ENCODE data around the gene DHFR2.

DNA sequence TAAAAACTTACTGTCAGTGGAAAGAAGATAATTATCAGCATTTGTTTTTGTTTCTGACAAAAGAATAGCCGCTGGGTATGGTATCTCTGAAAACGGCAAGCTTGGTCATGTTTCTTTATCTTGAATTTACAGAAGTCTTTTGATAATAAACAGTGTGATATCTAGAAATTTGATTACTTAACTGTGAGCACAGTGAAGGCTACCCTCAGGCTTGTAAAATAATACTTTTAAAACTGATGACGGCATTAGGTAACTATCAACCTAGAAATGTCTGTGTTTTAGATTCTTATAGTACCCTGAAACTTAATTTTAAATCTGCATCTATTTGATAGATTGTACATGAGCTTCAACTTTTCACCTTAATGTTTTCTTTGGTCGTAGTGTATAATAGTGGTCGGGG lies 43.6 kb upstream of the DHFR2 start:
- no peak for TF ChIP-seq ZFP30 (CRISPR knock-in tag; IDR thresholded peaks at IDR 0.05)
- TF ChIP-seq CSDC2 (CRISPR knock-in tag; IDR thresholded peaks at IDR 0.05), result no peak
- TF ChIP-seq, protein P1, sequence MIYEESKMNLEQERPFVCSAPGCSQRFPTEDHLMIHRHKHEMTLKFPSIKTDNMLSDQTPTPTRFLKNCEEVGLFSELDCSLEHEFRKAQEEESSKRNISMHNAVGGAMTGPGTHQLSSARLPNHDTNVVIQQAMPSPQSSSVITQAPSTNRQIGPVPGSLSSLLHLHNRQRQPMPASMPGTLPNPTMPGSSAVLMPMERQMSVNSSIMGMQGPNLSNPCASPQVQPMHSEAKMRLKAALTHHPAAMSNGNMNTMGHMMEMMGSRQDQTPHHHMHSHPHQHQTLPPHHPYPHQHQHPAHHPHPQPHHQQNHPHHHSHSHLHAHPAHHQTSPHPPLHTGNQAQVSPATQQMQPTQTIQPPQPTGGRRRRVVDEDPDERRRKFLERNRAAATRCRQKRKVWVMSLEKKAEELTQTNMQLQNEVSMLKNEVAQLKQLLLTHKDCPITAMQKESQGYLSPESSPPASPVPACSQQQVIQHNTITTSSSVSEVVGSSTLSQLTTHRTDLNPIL (CRISPR knock-in tag; IDR thresholded peaks at IDR 0.05; ENCODE audit: low read depth), result no peak
- TF ChIP-seq PPARA (CRISPR knock-in tag; IDR thresholded peaks at IDR 0.05; ENCODE audit: borderline replicate concordance), result no peak
- TF ChIP-seq, protein P2, sequence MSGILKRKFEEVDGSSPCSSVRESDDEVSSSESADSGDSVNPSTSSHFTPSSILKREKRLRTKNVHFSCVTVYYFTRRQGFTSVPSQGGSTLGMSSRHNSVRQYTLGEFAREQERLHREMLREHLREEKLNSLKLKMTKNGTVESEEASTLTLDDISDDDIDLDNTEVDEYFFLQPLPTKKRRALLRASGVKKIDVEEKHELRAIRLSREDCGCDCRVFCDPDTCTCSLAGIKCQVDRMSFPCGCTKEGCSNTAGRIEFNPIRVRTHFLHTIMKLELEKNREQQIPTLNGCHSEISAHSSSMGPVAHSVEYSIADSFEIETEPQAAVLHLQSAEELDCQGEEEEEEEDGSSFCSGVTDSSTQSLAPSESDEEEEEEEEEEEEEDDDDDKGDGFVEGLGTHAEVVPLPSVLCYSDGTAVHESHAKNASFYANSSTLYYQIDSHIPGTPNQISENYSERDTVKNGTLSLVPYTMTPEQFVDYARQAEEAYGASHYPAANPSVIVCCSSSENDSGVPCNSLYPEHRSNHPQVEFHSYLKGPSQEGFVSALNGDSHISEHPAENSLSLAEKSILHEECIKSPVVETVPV (CRISPR knock-in tag; IDR thresholded peaks at IDR 0.05), result peak; percentile 66; the same call in 1 of the 2 replicates
- TF ChIP-seq, protein P3, sequence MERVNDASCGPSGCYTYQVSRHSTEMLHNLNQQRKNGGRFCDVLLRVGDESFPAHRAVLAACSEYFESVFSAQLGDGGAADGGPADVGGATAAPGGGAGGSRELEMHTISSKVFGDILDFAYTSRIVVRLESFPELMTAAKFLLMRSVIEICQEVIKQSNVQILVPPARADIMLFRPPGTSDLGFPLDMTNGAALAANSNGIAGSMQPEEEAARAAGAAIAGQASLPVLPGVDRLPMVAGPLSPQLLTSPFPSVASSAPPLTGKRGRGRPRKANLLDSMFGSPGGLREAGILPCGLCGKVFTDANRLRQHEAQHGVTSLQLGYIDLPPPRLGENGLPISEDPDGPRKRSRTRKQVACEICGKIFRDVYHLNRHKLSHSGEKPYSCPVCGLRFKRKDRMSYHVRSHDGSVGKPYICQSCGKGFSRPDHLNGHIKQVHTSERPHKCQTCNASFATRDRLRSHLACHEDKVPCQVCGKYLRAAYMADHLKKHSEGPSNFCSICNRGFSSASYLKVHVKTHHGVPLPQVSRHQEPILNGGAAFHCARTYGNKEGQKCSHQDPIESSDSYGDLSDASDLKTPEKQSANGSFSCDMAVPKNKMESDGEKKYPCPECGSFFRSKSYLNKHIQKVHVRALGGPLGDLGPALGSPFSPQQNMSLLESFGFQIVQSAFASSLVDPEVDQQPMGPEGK (CRISPR knock-in tag; IDR thresholded peaks at IDR 0.05; ENCODE audit: borderline replicate concordance), result no peak
- no peak for TF ChIP-seq ZC3H10 (CRISPR knock-in tag; IDR thresholded peaks at IDR 0.05)
- no peak for TF ChIP-seq ZFP3 (CRISPR knock-in tag; IDR thresholded peaks at IDR 0.05)
